CD14-positive monocyte (primary cell): Measurements from ENCODE around the gene CORO1C. TPM values are rescaled to one million over a fixed set of nuclear protein-coding genes. Genes with fewer than 3 reads are reported as not detected.
A peak's percentile ranks its signal among the peaks of the same experiment; 100 is the strongest.

ENCODE experiments used
- DNase-seq, 3 donors: peaks; one replicate each; pipeline ENCODE4 v3.0.0-alpha.2; 2011 to 2022
- H2AFZ ChIP-seq: 2 replicates; pipeline ENCODE4 v1.6.0; 2012; ENCODE audit warnings: mild to moderate bottlenecking, low read depth, low read length, inconsistent platforms; ENCODE audit not compliant: insufficient read depth, poor library complexity, severe bottlenecking
- H3K27ac ChIP-seq, 2 donors: 1 replicate in 1 of 2; 2 replicates in 1 of 2; pipeline ENCODE4 v1.5.1; 2012 to 2013; ENCODE audit warnings: low read length in 2 of 2, control low read depth in 1 of 2, inconsistent platforms in 1 of 2, low read depth in 1 of 2, mild to moderate bottlenecking in 1 of 2
- H3K27me3 ChIP-seq, 2 donors: one replicate each; pipeline versions ENCODE4 v1.6.0 to v1.6.1; 2011 to 2013; ENCODE audit warnings: low read length in 2 of 2; ENCODE audit not compliant: control insufficient read depth in 2 of 2, insufficient read depth in 2 of 2
- H3K36me3 ChIP-seq, 2 donors: replicated peaks in 1 of 2; 1 replicate in 1 of 2; 2 replicates in 1 of 2; pipeline versions ENCODE4 v1.5.1 to v1.6.1; 2012 to 2013; ENCODE audit warnings: low read length in 2 of 2, control low read depth in 1 of 2, inconsistent platforms in 1 of 2, mild to moderate bottlenecking in 1 of 2; ENCODE audit not compliant: insufficient read depth in 2 of 2, control insufficient read depth in 1 of 2
- H3K4me1 ChIP-seq, 2 donors: 1 replicate in 1 of 2; 2 replicates in 1 of 2; pipeline versions ENCODE4 v1.5.1 to v1.6.1; 2012 to 2013; ENCODE audit warnings: low read length in 2 of 2, control low read depth in 1 of 2, inconsistent platforms in 1 of 2, mild to moderate bottlenecking in 1 of 2, moderate library complexity in 1 of 2; ENCODE audit not compliant: insufficient read depth in 2 of 2, control insufficient read depth in 1 of 2
- H3K4me2 ChIP-seq: replicated peaks from 2 replicates; pipeline ENCODE3; 2012; ENCODE audit warnings: low read length, moderate library complexity, mild to moderate bottlenecking; ENCODE audit not compliant: poor library complexity, severe bottlenecking; ENCODE audit errors: extremely low read depth
- H3K4me3 ChIP-seq, 3 experiments: fragments of 200-600 bp in 1 of 3; sonication (generic) in 1 of 3; replicated peaks in 1 of 3; 1 replicate in 2 of 3; 2 replicates in 1 of 3; pipeline ENCODE4 v1.5.1; 2011 to 2013; ENCODE audit warnings: low read length in 3 of 3, mild to moderate bottlenecking in 3 of 3, control low read depth in 2 of 3, low read depth in 2 of 3, inconsistent platforms in 1 of 3, moderate library complexity in 1 of 3
- H3K79me2 ChIP-seq: 2 replicates; pipeline ENCODE4 v1.6.0; 2012; ENCODE audit warnings: mild to moderate bottlenecking, control low read depth, inconsistent platforms, low read length, moderate library complexity; ENCODE audit not compliant: insufficient read depth
- H3K9ac ChIP-seq: 2 replicates; pipeline ENCODE4 v1.6.0; 2017; ENCODE audit warnings: low read length, mild to moderate bottlenecking; ENCODE audit not compliant: insufficient read depth, poor library complexity, severe bottlenecking
- H3K9me3 ChIP-seq, 2 donors: replicated peaks in 1 of 2; 1 replicate in 1 of 2; 2 replicates in 1 of 2; pipeline versions ENCODE4 v1.5.1 to v1.6.1; 2012 to 2013; ENCODE audit warnings: low read length in 2 of 2, control low read depth in 1 of 2; ENCODE audit not compliant: control insufficient read depth in 1 of 2, insufficient read depth in 1 of 2
- H4K20me1 ChIP-seq: 2 replicates; pipeline ENCODE4 v1.6.0; 2012; ENCODE audit warnings: mild to moderate bottlenecking, low read length, control low read depth, moderate library complexity; ENCODE audit not compliant: insufficient read depth
- H3K27ac Mint-ChIP-seq, 7 donors: one replicate each; pipeline ENCODE4 v1.8.0; 2020; ENCODE audit warnings: mild to moderate bottlenecking in 7 of 7, mixed read lengths in 7 of 7, moderate library complexity in 6 of 7, inconsistent platforms in 2 of 7
- H3K27me3 Mint-ChIP-seq, 3 donors: one replicate each; pipeline ENCODE4 v1.8.0; 2021 to 2022; ENCODE audit warnings: low read depth in 3 of 3, mild to moderate bottlenecking in 3 of 3, mixed read lengths in 3 of 3, moderate library complexity in 3 of 3, inconsistent platforms in 1 of 3
- H3K36me3 Mint-ChIP-seq, 2 donors: one replicate each; pipeline ENCODE4 v1.8.0; 2020; ENCODE audit warnings: mixed read lengths in 2 of 2, inconsistent platforms in 1 of 2, mild to moderate bottlenecking in 1 of 2
- H3K4me1 Mint-ChIP-seq: one replicate; pipeline ENCODE4 v1.8.0; 2020; ENCODE audit warnings: mild to moderate bottlenecking, mixed read lengths
- H3K4me3 Mint-ChIP-seq, 2 donors: one replicate each; pipeline ENCODE4 v1.8.0; 2020; ENCODE audit warnings: mild to moderate bottlenecking in 2 of 2, mixed read lengths in 2 of 2, moderate library complexity in 1 of 2
- H3K9me3 Mint-ChIP-seq, 7 donors: one replicate each; pipeline ENCODE4 v1.8.0; 2020 to 2022; ENCODE audit warnings: mixed read lengths in 7 of 7, mild to moderate bottlenecking in 6 of 7, moderate library complexity in 6 of 7, inconsistent platforms in 2 of 7
- CTCF ChIP-seq: fragments of 200-600 bp; IDR thresholded peaks from one replicate; pipeline ENCODE4 v1.8.0; 2022; ENCODE audit warnings: antibody characterized with exemption, mild to moderate bottlenecking
- WGBS: methylation state at CpG from one replicate; pipeline ENCODE4 v1.1.5; 2013; ENCODE audit warnings: missing lambda C conversion rate; ENCODE audit not compliant: insufficient coverage; 5-methylcytosine and 5-hydroxymethylcytosine counted together
- intact Hi-C, 2 donors: fragments of 100-400 bp; cut with micrococcal nuclease; formaldehyde crosslinking; loops; one replicate each; pipeline versions ENCODE4 v1.15.0 to v1.15.1; 2023
- polyA plus RNA-seq, 3 donors: library from polyadenylated mRNA; depleted of rRNA in 1 of 3; unstranded in 2 of 3; stranded (reverse) in 1 of 3; fragments of 300-500 nt in 2 of 3; fragments of >200 nt in 1 of 3; fragmentation: Illumina TruSeq in 2 of 3; gene quantifications; 1 replicate in 2 of 3; 2 replicates in 1 of 3; pipeline ENCODE4 v1.2.3, GENCODE V29; 2012 to 2021

Gene CORO1C
- polyA plus RNA-seq, 3 donors: 77.5 to 285 (median 229) TPM

GRCh38 chr12:108720757-108721514 lies 10.4 kb downstream of the CORO1C start:
- DNase-seq: peak in 1 of 3 donors; percentile 41
- Histone ChIP-seq H3K4me3 (peak overlapping the region in 1 of 3 experiments; percentile 60), H3K4me1 (peaks cover 62% of the 10 kb centered on the region in 2 donors), H3K27ac (peak overlapping the region; percentile 89 to 99), H3K9me3 (no peaks in the 10 kb centered on the region), H4K20me1 (peaks cover 74% of the 10 kb centered on the region), H3K4me2 (peak overlapping the region; percentile 71), H3K79me2 (peaks cover 89% of the 10 kb centered on the region), H3K27me3 (no peaks in the 10 kb centered on the region), H2AFZ (no peak overlapping the region), H3K9ac (no peak overlapping the region), H3K36me3 (peaks cover 14 to 15% of the 10 kb centered on the region in 2 donors)
- no peak for TF ChIP-seq CTCF
- intact Hi-C loops: no loop called here
- H3K27ac Mint-ChIP-seq: peak overlapping the region; percentile 94 to 99 (median 98)
- H3K9me3 Mint-ChIP-seq: peaks cover 0 to 2% (median 0%) of the 10 kb centered on the region in 7 donors
- peaks cover 20 to 31% of the 10 kb centered on the region in 2 donors for H3K36me3 Mint-ChIP-seq
- peaks cover 76% of the 10 kb centered on the region for H3K4me1 Mint-ChIP-seq
- H3K27me3 Mint-ChIP-seq: no peaks in the 10 kb centered on the region
- no peak overlapping the region for H3K4me3 Mint-ChIP-seq
- 100% methylated on average over 1 of the region's 5 CpGs for WGBS

- no peak overlapping the region for H2AFZ ChIP-seq
- no peak overlapping the region for H3K9ac ChIP-seq
- peaks cover 100% of the 10 kb centered on the region for H3K79me2 ChIP-seq
- peak overlapping the region in 1 of 2 donors; percentile 1 for H3K27ac ChIP-seq
- H3K9me3 ChIP-seq: no peaks in the 10 kb centered on the region
- TF ChIP-seq CTCF: no peak
- Mint-ChIP-seq H3K36me3 (peaks cover 24 to 30% of the 10 kb centered on the region in 2 donors), H3K4me1 (peaks cover 70% of the 10 kb centered on the region), H3K9me3 (peaks cover 0 to 2% (median 0%) of the 10 kb centered on the region in 7 donors), H3K27ac (peak overlapping the region in 5 of 7 donors; percentile 1 to 54 (median 22)), H3K4me3 (no peak overlapping the region), H3K27me3 (no peaks in the 10 kb centered on the region)
- peaks cover 14 to 15% of the 10 kb centered on the region in 2 donors for H3K36me3 ChIP-seq
- H3K27me3 ChIP-seq: no peaks in the 10 kb centered on the region
- DNase-seq: no peak
- 98% methylated on average over 5 of the region's 5 CpGs for WGBS
- H3K4me1 ChIP-seq: peaks cover 53 to 58% of the 10 kb centered on the region in 2 donors
- no peak overlapping the region for H3K4me3 ChIP-seq
- no peak overlapping the region for H3K4me2 ChIP-seq
- peaks cover 93% of the 10 kb centered on the region for H4K20me1 ChIP-seq
- intact Hi-C loops: no loop called here
Observed at GRCh38 chr12:108717243-108717642, 14.1 kb downstream of the CORO1C start.
